ENCODE measurements around the gene ACYP1. TPM values are rescaled to one million over a fixed set of nuclear protein-coding genes. Genes with fewer than 3 reads are reported as not detected.

Gene ACYP1
- total and polyA plus RNA-seq, 5 donors from 2014 or later: 17.0 to 27.5 (median 21.7) TPM

Other genes with a start within 250 kb of the ACYP1 start
- gene PROX2, start 187.9 kb downstream of the ACYP1 start, total RNA-seq: not detected
- under 1 TPM in 1 of 4 donors, not detected in 3; 0.21 TPM for gene PROX2, start 187.9 kb downstream of the ACYP1 start, polyA plus RNA-seq
- 122 TPM for gene DLST, start 182.1 kb downstream of the ACYP1 start, total RNA-seq
- gene DLST, start 182.1 kb downstream of the ACYP1 start, polyA plus RNA-seq: 10 to 100 TPM in 2 of 4 donors, 1 to 10 TPM in 2; 8.1 to 11.7 (median 10.2) TPM
- 4.5 TPM for gene RPS6KL1, start 140.8 kb downstream of the ACYP1 start, total RNA-seq
- gene RPS6KL1, start 140.8 kb downstream of the ACYP1 start, polyA plus RNA-seq: 1 to 10 TPM in 2 of 4 donors, under 1 TPM in 2; 0.27 to 3.4 (median 1.4) TPM
- gene PGF, start 108.4 kb downstream of the ACYP1 start, total RNA-seq: not detected
- gene PGF, start 108.4 kb downstream of the ACYP1 start, polyA plus RNA-seq: under 1 TPM in 1 of 4 donors, not detected in 3; 0.44 TPM
- 24.2 TPM for gene EIF2B2, start 61.1 kb downstream of the ACYP1 start, total RNA-seq
- 10 to 100 TPM; 39.9 to 61.6 (median 49.8) TPM for gene EIF2B2, start 61.1 kb downstream of the ACYP1 start, polyA plus RNA-seq
- gene MLH3, start 12.6 kb downstream of the ACYP1 start, total RNA-seq: 18.9 TPM
- gene MLH3, start 12.6 kb downstream of the ACYP1 start, polyA plus RNA-seq: 10 to 100 TPM in 2 of 4 donors, 1 to 10 TPM in 2; 7.2 to 14.8 (median 10.9) TPM
- 0.99 TPM for gene ZC2HC1C, start 5.6 kb upstream of the ACYP1 start, total RNA-seq
- gene ZC2HC1C, start 5.6 kb upstream of the ACYP1 start, polyA plus RNA-seq: under 1 TPM in 3 of 4 donors, not detected in 1; 0.49 to 0.95 (median 0.81) TPM
- 58.4 TPM for gene NEK9, start 63.0 kb upstream of the ACYP1 start, total RNA-seq
- 10 to 100 TPM; 10.8 to 14.4 (median 12.6) TPM for gene NEK9, start 63.0 kb upstream of the ACYP1 start, polyA plus RNA-seq
- gene TMED10, start 112.6 kb upstream of the ACYP1 start, total RNA-seq: 128 TPM
- 100 to 1,000 TPM; 238 to 265 (median 250) TPM for gene TMED10, start 112.6 kb upstream of the ACYP1 start, polyA plus RNA-seq
- gene FOS, start 214.8 kb upstream of the ACYP1 start, total RNA-seq: 1,673 TPM
- 100 to 1,000 TPM in 2 of 4 donors, 10 to 100 TPM in 2; 56.8 to 145 (median 104) TPM for gene FOS, start 214.8 kb upstream of the ACYP1 start, polyA plus RNA-seq